RWPE2 (cell line): ENCODE data around the gene RIPK4.
A peak's percentile ranks its signal among the peaks of the same experiment; 100 is the strongest.

Source experiments
- ATAC-seq: fragments of 200-7000 bp; cut with Tn5 transposase; 3 replicates; pipeline ENCODE4 v1.9.1; 2021; ENCODE audit warnings: low read depth
- DNase-seq: peaks from one replicate; pipeline ENCODE4 v3.0.0-alpha.2; 2020; ENCODE audit warnings: low spot score
- H3K27ac ChIP-seq: fragments of 450-650 bp; 2 replicates; pipeline ENCODE4 v1.5.1; 2017; ENCODE audit warnings: mild to moderate bottlenecking; ENCODE audit not compliant: poor library complexity, severe bottlenecking
- H3K27me3 ChIP-seq: fragments of 250-450 bp; sonication (Bioruptor Pico); 2 replicates; pipeline ENCODE4 v1.5.1; 2021; ENCODE audit warnings: mild to moderate bottlenecking, moderate library complexity; ENCODE audit not compliant: insufficient read depth, poor library complexity, severe bottlenecking
- H3K36me3 ChIP-seq: fragments of 250-450 bp; sonication (Bioruptor Pico); 2 replicates; pipeline ENCODE4 v1.5.1; 2020; ENCODE audit warnings: low read depth, mild to moderate bottlenecking, moderate library complexity
- H3K4me1 ChIP-seq: fragments of 250-450 bp; sonication (Bioruptor Pico); 2 replicates; pipeline ENCODE4 v1.5.1; 2021; ENCODE audit warnings: mild to moderate bottlenecking, moderate library complexity; ENCODE audit not compliant: insufficient read depth, poor library complexity, severe bottlenecking
- H3K4me3 ChIP-seq: fragments of 250-450 bp; sonication (Bioruptor Pico); 2 replicates; pipeline ENCODE4 v1.5.1; 2021; ENCODE audit warnings: mild to moderate bottlenecking, moderate library complexity; ENCODE audit not compliant: severe bottlenecking
- H3K9me3 ChIP-seq: fragments of 250-450 bp; sonication (Bioruptor Pico); 2 replicates; pipeline ENCODE4 v1.5.1; 2021; ENCODE audit warnings: mild to moderate bottlenecking, moderate library complexity; ENCODE audit not compliant: severe bottlenecking
- TF ChIP-seq, protein P1 (sequence below): fragments of 450-650 bp; IDR thresholded peaks from one replicate; pipeline ENCODE4 v1.5.1; 2017; ENCODE audit warnings: mild to moderate bottlenecking, moderate library complexity; ENCODE audit not compliant: poor library complexity, severe bottlenecking

Gene RIPK4

DNA sequence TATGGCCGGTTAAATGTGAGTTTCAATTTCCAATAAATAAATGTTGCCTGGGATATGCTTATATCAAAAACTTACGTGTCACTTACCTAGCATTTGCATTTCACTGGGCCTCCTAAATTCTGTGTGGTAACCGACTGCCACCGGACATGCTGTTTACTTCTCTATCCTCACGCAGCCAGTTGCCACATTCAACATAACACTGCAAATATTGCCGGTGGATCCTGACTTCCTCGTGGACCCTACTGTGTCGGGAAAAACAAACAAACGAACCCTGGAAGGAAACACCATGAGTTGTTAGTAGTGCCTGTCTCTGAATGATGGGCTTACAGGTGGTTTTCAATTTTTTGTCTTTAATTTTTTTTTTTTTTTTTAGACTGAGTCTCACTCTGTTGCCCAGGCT lies 54.1 kb downstream of the RIPK4 start:
- Histone ChIP-seq H3K4me3 (no peak overlapping the region), H3K9me3 (no peaks in the 10 kb centered on the region), H3K27me3 (no peaks in the 10 kb centered on the region), H3K4me1 (peaks cover 18% of the 10 kb centered on the region), H3K36me3 (no peaks in the 10 kb centered on the region), H3K27ac (no peak overlapping the region)
- ATAC-seq (no peak), DNase-seq (no peak)
- TF ChIP-seq, protein P1, sequence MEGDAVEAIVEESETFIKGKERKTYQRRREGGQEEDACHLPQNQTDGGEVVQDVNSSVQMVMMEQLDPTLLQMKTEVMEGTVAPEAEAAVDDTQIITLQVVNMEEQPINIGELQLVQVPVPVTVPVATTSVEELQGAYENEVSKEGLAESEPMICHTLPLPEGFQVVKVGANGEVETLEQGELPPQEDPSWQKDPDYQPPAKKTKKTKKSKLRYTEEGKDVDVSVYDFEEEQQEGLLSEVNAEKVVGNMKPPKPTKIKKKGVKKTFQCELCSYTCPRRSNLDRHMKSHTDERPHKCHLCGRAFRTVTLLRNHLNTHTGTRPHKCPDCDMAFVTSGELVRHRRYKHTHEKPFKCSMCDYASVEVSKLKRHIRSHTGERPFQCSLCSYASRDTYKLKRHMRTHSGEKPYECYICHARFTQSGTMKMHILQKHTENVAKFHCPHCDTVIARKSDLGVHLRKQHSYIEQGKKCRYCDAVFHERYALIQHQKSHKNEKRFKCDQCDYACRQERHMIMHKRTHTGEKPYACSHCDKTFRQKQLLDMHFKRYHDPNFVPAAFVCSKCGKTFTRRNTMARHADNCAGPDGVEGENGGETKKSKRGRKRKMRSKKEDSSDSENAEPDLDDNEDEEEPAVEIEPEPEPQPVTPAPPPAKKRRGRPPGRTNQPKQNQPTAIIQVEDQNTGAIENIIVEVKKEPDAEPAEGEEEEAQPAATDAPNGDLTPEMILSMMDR, result no peak

DNA sequence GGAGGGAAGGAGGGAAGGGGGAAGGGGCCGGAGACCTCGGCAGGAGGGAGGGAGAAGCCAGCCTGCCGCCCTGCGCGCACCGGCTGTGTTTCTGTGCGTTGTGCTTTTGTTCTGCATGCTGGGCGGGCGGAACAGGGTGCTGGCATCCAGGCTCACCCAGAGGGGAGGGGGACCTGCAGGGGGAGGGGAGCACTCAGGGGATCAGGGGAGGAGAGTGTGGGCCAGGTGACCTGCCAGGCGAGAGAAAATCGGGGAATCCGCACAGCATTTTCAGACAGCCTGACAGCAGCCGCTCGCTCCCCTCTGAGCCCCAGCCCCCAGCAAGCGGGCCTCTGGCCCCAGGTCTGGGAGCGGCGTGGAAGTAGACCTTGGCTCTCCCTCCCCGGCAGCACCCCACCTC lies 54.7 kb downstream of the RIPK4 start:
- DNase-seq, result no peak
- Histone ChIP-seq H3K36me3 (no peaks in the 10 kb centered on the region), H3K9me3 (no peaks in the 10 kb centered on the region), H3K27me3 (no peaks in the 10 kb centered on the region), H3K4me1 (peaks cover 24% of the 10 kb centered on the region), H3K4me3 (no peak overlapping the region), H3K27ac (no peak overlapping the region)
- ATAC-seq, result no peak
- TF ChIP-seq, protein P1, result no peak

DNA sequence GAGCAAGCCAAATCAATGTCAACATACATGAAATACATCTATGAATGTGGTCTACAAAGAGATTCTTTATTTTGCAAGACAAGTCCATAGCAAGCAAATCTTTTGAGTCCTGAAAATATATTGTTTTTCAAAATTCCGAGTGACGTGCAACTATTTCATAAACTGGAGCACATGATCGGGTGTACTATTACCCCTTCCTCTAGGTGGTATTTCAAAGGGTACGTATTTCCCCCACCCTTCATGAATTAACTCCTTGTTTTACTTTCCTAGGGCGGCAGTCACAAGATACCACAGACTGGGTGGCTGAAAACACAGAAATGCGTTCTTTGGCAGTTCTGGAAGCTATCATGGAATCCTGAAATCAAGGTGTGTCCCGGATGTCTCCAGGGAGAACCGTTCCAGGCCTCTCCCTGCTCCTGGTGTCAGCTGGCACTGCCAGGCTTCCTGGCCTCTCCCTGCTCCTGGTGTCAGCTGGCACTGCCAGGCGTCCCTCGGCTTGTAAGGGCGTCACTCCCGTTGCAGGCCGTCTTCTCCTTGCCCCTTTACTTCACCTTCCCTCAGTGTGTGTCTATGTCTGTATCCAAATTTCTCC lies 55.3 kb downstream of the RIPK4 start:
- peak overlapping the region; percentile 11 for H3K27ac ChIP-seq
- H3K27me3 ChIP-seq, result no peaks in the 10 kb centered on the region
- TF ChIP-seq, protein P1, result no peak
- no peaks in the 10 kb centered on the region for H3K36me3 ChIP-seq
- DNase-seq (no peak), ATAC-seq (no peak)
- H3K4me3 ChIP-seq, result no peak overlapping the region
- no peaks in the 10 kb centered on the region for H3K9me3 ChIP-seq
- peaks cover 29% of the 10 kb centered on the region for H3K4me1 ChIP-seq

DNA sequence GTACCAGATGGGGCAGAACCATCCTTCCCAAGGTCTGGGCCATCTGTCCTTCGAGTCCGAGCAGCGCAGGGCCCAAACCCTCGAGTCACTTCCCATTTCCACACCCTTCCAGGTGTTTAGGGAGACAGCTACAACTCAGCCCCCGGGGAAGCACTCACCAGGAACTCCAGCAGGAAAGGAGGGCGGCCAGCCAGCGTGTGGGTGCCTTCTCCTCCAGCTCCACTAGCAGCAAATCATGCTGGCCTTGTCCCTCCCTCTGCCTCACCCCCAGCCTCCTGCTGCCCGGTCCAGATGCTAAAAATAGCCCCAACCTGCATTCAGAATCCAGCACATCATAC lies 56.1 kb downstream of the RIPK4 start:
- Histone ChIP-seq H3K27me3 (no peaks in the 10 kb centered on the region), H3K36me3 (no peaks in the 10 kb centered on the region), H3K4me3 (no peak overlapping the region), H3K4me1 (peaks cover 25% of the 10 kb centered on the region), H3K27ac (no peak overlapping the region), H3K9me3 (no peaks in the 10 kb centered on the region)
- ATAC-seq (no peak), DNase-seq (no peak)
- TF ChIP-seq, protein P1, result no peak

DNA sequence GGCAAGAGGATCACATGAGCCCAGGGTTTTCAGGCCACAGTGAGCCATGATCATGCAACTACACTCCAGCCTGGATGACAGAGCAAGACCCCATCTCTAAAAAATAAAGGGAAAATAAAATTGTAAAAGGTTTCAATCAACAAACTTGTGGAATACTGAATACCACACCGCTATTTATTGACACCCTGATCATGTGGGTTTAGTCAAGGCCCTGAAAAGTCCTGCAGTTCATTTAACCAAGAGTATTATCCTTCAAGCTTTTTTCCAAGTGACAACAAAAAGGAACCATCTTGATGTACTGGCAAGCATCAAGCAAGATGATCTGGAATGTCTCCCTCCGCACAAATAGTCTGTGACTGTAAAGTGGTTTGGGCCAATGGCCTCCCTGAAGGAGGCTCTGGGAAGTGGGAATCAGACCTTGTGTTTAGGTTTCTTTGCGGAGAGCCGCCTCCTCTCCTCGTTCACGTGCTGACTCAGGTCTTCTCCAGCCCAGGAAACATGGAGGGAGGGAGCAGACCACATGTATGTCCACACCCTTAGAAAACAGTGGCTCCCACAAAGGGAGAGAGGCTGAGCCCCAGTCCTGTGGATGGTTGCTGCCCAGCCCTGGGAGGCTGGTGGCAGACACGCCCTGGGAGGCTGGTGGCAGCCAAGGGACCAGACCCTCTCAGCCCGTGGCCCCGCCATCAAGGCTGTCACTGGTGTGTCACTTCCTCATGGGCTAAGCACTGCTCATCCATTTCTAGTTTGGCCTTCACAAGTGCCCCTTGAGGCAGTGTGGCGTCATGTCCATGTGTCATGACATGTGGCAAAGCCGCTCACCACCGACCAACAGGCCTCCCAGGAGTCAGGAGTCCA lies 56.7 kb downstream of the RIPK4 start:
- ATAC-seq (no peak), DNase-seq (no peak)
- no peaks in the 10 kb centered on the region for H3K9me3 ChIP-seq
- H3K27me3 ChIP-seq, result no peaks in the 10 kb centered on the region
- no peak overlapping the region for H3K27ac ChIP-seq
- no peaks in the 10 kb centered on the region for H3K36me3 ChIP-seq
- H3K4me1 ChIP-seq, result peaks cover 19% of the 10 kb centered on the region
- TF ChIP-seq, protein P1, result no peak
- H3K4me3 ChIP-seq, result no peak overlapping the region
